HG03135 (cell line): ENCODE results near the gene SLC23A1.
A peak's percentile ranks its signal among the peaks of the same experiment; 100 is the strongest.
"Not testable (repeated sequence)": the region's sequence is repeated elsewhere in the genome, so short reads cannot be mapped to it uniquely, and the experiment has no call there.

Experiments used
- ATAC-seq: cut with Tn5 transposase; IDR thresholded peaks from one replicate; pipeline ENCODE4 v1.9.1; 2021; ENCODE audit warnings: mild to moderate bottlenecking, moderate library complexity; ENCODE audit not compliant: unreplicated experiment

The SLC23A1 gene

DNA sequence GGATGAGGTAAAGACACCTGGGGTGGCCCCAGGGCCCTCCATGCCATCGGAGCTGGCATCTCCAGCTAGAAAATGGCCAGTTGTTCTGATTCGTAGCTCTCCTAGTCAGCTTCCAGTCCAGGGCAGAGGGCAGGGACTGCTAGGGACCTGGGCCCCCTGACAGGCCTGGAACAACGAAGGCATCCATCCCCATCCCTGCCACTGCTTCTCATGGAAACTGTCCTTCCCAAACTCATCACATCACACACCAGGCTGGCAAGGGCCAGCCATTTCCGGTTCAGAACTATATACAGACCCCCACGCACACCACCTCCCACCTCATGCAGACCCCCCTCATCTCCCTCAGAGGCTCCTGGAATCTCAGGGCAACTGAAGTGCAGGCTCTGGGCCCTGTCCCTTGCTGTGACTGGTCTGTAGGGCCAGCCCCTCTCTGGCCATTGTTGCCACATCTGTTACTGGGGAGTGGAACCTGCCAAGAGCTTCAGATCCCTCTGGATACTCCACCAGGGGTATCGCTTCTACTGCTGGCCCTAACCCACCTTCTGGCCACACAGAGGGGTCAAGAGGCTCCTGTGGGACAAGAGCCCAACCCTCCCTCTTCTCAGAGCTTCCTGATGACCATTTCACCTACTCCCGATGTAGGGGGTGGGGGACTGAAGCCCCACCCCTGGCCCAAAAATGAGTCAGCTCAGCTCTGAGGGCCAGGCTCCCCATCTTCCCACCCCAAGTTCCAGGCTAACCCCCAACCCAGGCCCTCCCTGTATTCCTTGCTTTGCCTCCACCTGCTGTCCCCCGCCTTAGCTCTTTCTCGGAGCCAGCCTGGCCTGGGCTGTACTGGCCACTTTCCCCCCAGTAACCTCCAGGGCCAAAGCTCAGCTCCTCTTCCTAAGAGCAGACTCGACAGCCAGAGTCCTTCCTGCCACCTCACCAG, 7.8 kb upstream of the SLC23A1 start:
- ATAC-seq: no peak

DNA sequence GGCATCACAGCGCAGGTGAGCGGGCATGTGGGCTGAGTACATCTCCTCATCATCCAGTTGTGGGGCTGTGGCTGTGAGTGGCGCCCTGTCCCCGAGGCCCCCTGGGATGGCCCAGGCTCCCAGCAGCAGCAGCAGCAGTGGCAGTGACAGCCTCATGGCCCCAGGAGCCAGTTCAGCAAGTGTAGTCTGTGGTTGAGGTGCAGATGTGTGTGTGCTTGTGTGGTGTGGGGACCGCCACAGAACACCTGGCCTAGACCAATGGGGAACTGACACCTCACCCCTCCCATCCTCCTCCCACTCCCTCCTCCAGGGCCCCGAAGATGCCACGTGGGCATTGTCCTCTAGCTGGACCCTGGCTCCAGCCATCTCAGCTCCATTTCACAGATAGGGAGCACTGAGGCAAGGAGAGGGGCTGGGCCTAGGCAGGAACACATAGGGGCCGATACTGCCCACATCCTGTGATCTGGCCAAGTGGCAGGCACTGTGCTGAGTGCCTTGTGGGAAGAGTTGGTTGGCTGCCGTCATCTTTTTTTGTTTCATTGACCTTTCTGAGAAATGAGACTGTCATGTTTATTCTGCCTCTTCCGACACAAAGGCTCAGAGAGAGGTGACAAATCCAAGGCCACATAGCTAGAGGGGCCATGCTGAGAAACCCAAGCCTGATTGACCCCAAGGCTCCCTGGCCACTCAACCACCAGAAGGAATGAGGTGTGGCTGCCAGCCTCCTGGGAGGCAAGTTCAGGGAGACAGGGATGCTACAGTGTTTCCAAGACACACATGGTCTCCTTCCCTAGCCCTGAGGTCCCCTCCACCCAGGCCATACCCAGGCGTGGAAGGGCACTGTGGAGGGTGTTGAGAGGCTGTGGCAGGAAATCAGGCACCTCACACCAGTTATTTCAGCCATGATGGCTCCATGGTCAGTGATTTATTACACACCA, 6.9 kb upstream of the SLC23A1 start, which contains the start of gene MZB1:
MZB1 (minus strand) TSS at position 213 of the 938 bp plus-strand sequence; CDS start at position 156, 57 bp downstream.
- ATAC-seq: peak; percentile 28

DNA sequence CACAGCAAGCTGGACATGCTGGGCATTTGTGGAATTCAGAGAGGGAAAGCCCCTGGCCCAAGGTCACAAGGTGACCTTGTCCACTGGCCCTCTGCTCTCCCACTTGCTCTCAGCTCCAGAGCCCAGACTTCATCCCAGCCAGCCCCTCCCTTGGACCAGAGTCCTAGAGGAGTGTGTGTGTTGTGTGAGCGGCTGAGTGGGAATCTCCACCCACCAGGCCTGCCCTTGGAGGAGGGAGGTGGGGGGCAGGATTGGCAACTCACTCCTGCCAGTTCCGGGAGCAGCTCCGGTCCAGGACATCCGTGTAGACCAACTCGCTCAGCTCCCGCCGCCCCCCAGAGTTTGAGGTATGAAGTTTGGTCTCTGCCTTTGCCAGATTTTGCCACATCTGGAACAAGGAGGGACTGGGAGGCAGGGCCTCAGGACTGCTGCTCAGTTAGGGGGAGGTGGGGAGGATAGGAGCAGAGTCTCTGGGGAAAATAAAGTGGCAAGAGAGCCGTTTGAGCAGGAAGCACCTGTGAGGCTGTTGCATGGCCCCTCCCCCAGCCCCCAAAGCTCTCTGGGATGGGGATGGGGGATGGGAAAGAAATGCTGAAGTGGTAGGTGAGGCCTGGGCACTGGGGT, 5.2 kb upstream of the SLC23A1 start:
- ATAC-seq: no peak

DNA sequence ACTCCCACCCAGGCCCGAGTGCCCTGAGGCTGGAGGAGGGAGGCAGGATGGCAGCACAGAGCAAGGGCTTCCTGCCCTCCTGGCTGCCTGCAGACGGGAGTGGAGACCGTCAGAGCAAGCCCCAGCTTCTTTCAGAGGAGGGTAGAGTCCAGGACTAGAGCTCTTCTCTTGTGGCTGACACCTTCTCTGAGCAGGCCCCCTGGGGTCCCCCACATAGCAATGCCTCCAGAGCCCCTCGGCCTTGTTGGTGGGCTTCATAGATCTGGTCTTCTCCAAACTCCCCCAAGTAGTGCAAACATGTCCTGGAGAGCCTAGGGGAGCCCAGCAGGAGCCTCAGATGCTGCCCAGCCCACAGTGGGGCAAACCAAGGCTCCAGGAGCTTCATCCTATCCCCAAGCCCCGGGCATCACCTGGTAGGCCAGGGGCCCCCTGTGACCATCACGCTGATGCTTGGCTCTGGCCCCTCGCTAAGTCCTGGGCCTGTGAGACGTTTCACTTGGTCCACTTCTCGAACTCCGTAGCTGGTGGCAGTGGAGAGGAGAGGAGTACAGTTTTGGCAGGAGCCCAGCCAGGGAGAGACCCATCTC, 4.6 kb upstream of the SLC23A1 start:
- ATAC-seq: no peak

DNA sequence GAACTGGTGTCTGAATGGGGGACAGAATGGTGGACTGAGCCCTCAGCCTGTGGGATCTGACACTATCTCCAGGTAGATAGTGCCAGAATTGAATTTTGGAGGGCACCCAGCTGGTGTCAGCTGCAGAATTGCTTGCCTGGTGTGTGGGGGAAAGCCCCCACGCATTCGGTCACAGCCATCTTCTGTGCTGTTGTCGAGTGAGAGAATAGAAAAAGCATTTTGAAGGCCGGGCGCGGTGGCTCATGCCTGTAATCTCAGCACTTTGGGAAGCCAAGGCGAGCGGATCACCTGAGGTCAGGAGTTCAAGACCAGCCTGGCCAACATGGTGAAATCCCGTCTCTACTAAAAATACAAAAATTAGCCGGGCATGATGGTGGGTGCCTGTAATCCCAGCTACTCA, 3.9 kb upstream of the SLC23A1 start:
- ATAC-seq: not testable (repeated sequence)

DNA sequence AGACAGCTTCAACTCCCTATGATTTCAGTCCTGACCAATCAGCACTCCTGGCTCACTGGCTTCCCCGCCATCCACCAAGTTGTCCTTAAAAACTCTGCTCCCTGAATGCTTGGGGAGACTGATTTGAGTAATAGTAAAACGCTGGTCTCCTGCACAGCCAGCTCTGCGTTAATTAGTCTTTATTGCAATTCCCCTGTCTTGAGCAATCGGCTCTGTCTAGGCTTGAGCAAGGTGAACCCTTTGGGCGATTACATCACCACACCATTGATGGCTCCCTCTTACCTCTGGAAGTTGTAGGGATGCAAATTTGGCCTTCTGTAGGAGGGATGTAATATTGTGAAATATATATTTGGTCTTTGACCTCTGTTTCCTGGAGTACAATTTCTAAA, 2.9 kb upstream of the SLC23A1 start:
- no peak for ATAC-seq

DNA sequence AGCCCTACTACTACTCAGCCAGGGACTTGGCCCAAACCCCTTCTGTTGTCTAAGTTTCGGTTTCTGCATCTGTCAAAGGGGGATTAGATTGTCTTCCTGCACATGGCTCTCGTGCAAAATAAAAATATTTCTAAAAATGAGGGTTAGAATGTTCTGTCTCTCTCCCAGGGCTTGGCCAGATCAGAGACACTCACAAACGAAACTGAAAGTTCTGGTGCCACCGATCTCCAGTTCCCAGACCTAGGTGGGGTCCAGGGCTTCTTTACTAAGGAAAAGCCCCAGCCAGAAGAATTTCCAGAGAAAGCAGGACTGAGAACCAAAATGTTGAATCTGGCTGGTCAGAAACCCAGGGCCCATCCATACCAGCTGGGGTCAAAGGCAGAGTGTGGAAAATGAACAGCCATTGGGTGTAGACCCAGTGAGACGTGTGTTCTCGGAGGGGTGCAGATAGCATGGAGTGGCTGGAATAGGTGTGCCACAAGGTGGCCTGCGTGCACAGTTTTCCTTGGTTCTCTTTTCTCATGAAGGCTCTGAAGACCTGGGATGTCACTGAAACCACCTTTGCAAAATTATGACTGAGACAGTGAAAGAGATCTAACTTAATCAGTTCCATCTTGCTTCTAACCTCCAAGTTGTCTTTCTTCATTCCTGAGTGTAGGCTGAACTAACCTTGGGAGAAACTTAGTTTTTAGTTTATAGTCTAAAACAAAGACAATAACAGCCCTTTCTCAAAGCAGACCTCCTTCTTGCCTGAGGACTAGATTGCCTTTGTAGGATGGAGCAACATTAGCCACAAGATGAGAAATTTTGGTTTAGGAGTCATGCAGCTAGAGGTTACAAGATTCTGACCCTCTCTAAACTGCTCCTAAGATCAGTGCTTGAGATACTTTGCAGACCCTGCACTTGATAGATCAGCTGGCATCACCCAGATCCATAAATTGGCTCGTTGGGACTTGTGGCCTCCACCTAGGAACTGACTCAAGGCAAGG, 2.3 kb upstream of the SLC23A1 start:
- ATAC-seq: no peak

DNA sequence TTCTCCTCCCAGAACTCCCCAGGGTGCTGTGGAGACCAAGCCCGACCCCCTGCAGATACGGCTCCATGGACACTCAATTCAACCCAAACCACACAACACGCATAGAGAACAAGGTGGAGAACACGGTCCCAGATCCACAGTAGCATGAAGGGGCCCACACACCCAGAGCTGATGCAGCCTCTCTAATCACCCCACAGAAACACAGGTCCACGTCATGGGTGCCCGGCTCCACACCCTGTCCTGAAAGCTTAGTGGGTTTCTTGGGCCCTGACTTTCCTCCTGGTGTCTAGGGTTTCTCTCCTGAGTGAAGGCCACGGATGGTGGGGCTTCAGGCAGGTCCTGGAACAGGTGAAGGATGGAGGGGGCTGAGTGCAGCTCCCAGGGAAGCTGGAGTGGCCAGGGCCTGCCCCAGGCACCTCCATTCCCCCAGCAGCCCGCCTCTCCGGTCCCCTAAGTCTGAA, 1.5 kb upstream of the SLC23A1 start:
- ATAC-seq: no peak

DNA sequence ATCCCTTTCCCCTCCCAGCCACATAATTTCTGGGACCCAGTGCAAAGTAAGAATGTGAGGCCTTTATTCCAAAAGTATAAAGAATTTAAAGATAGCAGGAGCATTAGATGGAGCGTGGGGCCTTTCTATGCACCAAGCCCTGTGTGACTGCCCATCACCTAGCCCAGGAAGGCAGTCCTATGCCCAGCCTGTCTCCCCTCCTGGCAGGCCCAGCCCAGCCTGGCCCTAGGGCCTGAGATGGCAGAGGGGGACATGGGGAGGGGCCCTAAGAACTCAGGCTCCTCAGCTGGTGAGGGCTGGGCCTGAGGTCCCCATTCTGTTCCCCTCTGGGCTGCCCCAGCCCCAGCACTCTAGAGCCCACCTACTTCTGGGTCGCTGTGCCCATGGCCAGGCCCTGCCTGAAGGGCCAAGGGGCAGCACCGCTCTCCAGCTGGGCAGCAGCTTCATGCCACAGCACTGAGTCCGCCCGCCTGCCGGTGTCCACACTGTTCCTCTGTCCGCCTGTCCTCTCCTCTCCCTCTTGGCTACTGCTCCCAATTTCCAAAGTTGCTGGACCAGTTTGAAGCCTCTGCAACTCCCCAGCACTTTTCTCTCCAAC, 995 bp upstream of the SLC23A1 start:
- ATAC-seq: no peak

DNA sequence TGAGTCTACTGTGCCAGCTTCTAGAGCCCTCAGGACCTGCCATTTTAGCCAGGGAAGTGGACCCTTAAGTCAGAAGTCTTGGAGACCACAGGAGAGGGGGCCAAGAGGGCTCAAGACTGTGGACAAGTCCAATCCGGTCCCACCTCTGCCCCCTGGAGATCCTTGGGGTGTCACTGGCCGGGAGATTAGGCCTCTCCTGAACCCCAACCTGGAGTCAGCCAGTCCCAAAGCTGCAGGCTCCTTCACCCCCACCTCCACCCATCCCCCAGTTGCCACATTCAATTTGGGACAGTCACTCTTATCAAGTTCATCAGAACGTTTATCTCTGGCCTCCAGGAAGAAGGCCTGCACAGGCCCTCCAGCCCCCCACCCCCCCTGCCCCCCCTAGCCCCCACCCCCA, 290 bp downstream of the SLC23A1 start:
- ATAC-seq: no peak

DNA sequence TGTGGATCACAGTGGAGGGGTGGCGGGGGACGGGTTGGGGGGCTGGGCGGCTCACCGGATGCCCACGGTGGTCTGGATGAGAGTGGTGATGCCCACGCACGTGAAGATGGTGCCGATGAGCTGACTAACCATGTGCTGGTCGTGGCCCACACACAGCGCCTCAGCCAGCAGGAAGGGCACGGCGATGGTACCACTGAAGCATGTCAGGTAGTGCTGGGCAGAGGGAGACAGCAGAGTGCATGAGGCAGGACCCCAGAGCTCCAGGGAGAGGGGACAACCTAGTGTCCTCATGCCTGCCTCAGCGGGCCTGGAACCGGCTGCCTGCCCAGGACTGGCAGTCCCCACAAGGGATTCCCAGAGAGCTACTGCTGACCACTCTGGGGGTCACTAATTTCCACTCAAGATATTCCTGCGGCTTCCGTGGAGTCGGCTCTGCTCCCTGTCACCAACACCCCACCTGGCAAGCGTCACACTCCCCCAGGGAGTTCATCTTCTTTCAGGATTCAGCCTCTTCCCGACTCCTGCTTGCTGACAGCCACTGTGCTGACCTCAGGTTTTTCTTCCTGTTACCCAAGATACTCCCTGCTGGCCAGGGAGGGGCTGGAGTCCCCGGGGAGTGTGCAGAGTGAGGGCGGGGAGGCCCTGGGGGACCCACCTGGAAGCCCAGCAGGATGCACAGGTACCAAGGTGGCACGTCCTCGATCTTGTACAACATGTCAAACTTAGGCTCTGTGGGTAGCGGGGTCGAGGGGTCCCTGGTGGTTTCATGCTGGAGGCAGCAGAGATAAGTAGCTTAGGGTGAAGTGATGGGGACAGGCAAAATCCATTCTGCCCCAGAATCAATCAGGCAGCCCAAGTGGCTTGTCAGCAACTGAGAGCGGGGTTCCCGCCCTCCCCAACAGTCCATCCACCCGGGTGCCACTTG, 998 bp downstream of the SLC23A1 start:
- no peak for ATAC-seq

DNA sequence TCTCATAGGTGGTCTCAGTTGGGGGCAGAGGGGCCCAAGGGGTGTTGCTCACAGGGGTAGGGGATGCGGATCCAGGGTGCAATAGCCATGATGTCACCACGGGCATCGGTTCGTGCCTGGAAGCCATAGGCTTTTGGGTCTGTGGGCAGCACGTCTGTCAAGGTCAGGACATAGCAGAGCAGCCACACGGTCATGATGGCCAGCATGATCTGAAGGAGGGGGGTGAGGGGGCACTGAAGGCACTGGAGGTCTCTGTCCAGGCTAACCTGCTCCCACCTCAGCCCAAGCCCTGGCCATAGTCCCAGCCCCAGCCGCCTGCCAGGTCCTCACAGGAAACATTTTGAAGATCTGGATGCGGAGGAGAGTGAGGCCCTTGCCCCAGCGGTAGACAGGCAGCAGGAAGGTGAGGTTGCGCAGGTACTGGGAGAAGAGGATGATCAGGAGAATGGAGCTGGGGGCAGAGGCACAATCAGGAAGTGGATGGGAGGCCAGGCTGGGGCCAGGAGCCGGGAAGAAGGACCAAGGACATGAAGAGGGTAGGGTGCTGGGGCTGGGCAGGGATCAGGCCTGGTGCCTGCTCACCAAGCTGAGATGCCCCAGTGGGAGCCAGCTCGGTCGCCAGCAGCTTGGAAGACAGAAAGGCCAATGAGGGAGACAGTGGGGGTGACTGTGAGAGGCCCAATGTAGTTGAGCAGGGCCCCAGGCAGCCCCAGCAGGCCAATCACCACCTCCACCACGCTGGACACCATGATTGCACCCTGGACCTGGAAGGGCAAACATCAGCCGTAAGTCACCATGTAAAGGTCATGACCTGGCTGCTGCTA, 3.3 kb downstream of the SLC23A1 start:
- no peak for ATAC-seq

DNA sequence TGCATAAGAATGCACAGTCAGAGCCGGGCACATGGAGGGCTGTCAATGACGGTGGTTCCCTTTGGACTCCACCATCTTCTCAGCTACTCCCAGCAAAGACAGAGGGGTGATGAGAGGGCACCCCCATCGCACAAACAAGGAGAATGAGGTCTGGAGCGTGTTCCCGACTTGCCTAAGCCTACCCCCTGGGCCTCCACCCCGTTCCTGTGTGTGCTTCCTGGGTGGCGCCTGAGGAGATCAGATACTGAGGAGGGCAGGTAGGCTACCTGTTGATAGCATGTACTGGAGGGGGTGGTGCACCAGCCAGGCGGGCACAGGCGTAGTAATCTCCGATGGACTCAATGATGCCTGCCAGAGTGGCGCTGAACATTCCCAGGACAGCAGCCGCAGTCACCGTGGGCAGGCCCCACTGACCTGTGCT, 4.1 kb downstream of the SLC23A1 start:
- ATAC-seq: no peak

DNA sequence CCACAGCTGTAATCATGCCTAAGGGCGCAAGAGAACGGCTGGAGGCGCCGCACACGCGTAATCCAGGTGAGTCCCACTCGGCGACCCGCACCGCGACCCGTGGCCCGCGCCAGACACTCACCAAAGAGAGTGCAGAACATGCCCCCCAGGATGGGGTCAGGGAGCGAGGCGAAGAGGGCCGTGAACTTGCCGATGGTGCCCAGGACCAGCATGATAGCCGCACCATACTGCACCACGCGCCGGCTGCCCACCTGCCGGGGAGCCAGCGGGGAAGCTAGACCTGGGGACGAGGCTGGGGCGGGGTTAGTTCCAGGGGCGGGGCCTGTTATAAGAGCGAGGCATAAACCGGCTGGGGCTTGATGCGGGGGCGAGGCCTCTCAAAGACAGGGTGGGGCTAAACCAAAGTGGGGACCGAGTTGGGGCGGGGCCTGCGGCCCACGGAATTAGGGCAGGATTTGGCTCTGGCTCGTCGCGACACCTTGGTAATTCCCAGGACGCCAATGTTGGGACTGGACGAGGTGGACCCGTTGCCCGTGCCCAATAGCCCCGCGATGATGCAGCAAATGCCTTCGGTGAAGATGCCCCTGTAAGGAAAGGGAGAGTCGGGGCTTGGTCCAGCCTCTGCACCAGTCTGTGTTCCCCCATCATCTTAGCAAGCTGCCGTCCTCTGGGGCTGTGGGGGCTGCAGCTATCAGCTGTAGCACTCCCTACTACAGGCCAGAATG, 4.8 kb downstream of the SLC23A1 start:
- ATAC-seq: no peak

DNA sequence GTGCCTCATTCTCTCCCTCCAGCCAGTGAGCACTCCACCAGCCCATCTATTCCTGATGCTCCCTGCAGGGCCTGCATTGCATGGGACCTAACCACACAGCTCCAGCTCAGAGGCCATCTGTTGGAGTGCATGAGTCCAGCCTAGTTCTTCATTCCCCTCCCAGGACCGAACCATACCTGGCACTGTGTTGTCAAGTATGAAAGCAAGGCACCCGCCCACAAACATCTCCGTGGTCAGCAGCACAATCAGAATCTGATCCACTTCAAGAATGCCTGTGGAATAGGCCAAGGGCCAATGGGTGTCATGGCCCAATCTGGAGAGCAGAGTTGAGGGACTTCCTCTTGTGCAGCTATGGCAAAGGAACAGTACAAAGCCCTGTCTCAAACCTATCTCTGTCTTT, 5.9 kb downstream of the SLC23A1 start:
- ATAC-seq: no peak

DNA sequence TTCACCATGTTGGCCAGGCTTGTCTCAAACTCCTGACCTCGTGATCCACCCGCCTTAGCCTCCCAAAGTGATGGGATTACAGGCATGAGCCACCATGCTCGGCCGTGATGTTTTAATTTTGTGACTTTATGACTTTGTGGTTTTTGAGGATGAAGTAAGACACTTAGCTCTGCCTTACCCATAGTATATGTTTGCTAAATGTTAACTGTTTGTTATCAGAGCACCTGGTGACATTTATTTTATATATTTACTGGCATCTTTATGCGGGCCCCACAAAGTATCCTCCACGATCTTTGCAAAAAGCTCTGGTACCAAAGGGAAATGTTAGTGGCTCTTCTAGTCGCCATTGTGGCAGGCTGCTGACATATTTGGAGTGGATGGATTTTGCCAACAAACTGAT, 6.7 kb downstream of the SLC23A1 start:
- no peak for ATAC-seq
